Left ventricle myocardium inferior (tissue), 1 donor: ENCODE results near the gene PPP1R13B. TPM values are rescaled to one million over a fixed set of nuclear protein-coding genes. Genes with fewer than 3 reads are reported as not detected.

Source experiments
- DNase-seq: peaks from one replicate; pipeline ENCODE4 v3.0.0-alpha.2; 2020
- H3K27ac ChIP-seq: fragments of 200-600 bp; replicated peaks from 2 replicates; pipeline ENCODE4 v1.8.0; 2021
- H3K27me3 ChIP-seq: fragments of 200-600 bp; 2 replicates; pipeline ENCODE4 v1.8.0; 2021; ENCODE audit warnings: low read depth
- H3K36me3 ChIP-seq: fragments of 200-600 bp; 2 replicates; pipeline ENCODE4 v1.8.0; 2021
- H3K4me1 ChIP-seq: fragments of 200-600 bp; 2 replicates; pipeline ENCODE4 v1.8.0; 2021
- H3K4me3 ChIP-seq: fragments of 200-600 bp; 2 replicates; pipeline ENCODE4 v1.8.0; 2021; ENCODE audit warnings: mild to moderate bottlenecking, moderate library complexity
- H3K9me3 ChIP-seq: fragments of 200-600 bp; replicated peaks from 2 replicates; pipeline ENCODE4 v1.8.0; 2021
- CTCF ChIP-seq: fragments of 200-600 bp; IDR thresholded peaks from 2 replicates; pipeline ENCODE4 v1.8.0; 2021; ENCODE audit warnings: antibody characterized with exemption, mild to moderate bottlenecking, borderline replicate concordance
- intact Hi-C: fragments of 100-400 bp; cut with micrococcal nuclease; formaldehyde crosslinking; loops from one replicate; pipeline ENCODE4 v1.11.0; 2022
- total RNA-seq: library from RNA; stranded (reverse); fragmentation: NEBNext Ultra II Directional; extraction: Animal tissue kit (Norgen Biotek cat#: 25700); gene quantifications from one replicate; pipeline ENCODE4 v1.2.1, GENCODE V29; 2021
- donor health status: DM: no; HTN: yes; CAD: no; lungs with severe emphysema.

The PPP1R13B gene
- total RNA-seq, 1 donor from 2014 or later = 104 TPM

GRCh38 chr14:103710771-103711377 lies 136.5 kb downstream of the PPP1R13B start:
- Histone ChIP-seq H3K4me3 (no peak overlapping the region), H3K36me3 (peaks cover 5% of the 10 kb centered on the region), H3K27ac (peak overlapping the region; percentile 78), H3K27me3 (no peaks in the 10 kb centered on the region), H3K9me3 (no peaks in the 10 kb centered on the region), H3K4me1 (peaks cover 82% of the 10 kb centered on the region)
- no peak for DNase-seq
- intact Hi-C loops = no loop called here
- no peak for TF ChIP-seq CTCF

GRCh38 chr14:103709814-103710213 lies 137.6 kb downstream of the PPP1R13B start:
- no peak overlapping the region for H3K4me3 ChIP-seq
- DNase-seq = no peak
- peaks cover 89% of the 10 kb centered on the region for H3K4me1 ChIP-seq
- no peak for TF ChIP-seq CTCF
- peaks cover 5% of the 10 kb centered on the region for H3K36me3 ChIP-seq
- no peaks in the 10 kb centered on the region for H3K27me3 ChIP-seq
- intact Hi-C loops = no loop called here
- no peak overlapping the region for H3K27ac ChIP-seq
- H3K9me3 ChIP-seq = no peaks in the 10 kb centered on the region

- Histone ChIP-seq H3K9me3 (no peaks in the 10 kb centered on the region), H3K27ac (peak overlapping the region; percentile 18), H3K4me3 (no peak overlapping the region), H3K4me1 (peaks cover 89% of the 10 kb centered on the region), H3K36me3 (peaks cover 5% of the 10 kb centered on the region), H3K27me3 (no peaks in the 10 kb centered on the region)
- intact Hi-C loops = no loop called here
- TF ChIP-seq CTCF = no peak
- peak; percentile 57 for DNase-seq
Observed at GRCh38 chr14:103708750-103709187, 138.6 kb downstream of the PPP1R13B start.

GRCh38 chr14:103707329-103708263 lies 139.8 kb downstream of the PPP1R13B start:
- peaks cover 16% of the 10 kb centered on the region for H3K36me3 ChIP-seq
- TF ChIP-seq CTCF = no peak
- peaks cover 88% of the 10 kb centered on the region for H3K4me1 ChIP-seq
- intact Hi-C loops = no loop called here
- no peak overlapping the region for H3K4me3 ChIP-seq
- DNase-seq = peak; percentile 15
- H3K27me3 ChIP-seq = no peaks in the 10 kb centered on the region
- no peaks in the 10 kb centered on the region for H3K9me3 ChIP-seq
- H3K27ac ChIP-seq = no peak overlapping the region

GRCh38 chr14:103706551-103707328 lies 140.6 kb downstream of the PPP1R13B start:
- Histone ChIP-seq H3K9me3 (no peaks in the 10 kb centered on the region), H3K4me1 (peaks cover 88% of the 10 kb centered on the region), H3K36me3 (peaks cover 24% of the 10 kb centered on the region), H3K4me3 (no peak overlapping the region), H3K27me3 (no peaks in the 10 kb centered on the region), H3K27ac (peak overlapping the region; percentile 73)
- DNase-seq = no peak
- intact Hi-C loops = no loop called here
- no peak for TF ChIP-seq CTCF
